DMS79 (cell line): ENCODE data around the gene LTB.
A peak's percentile ranks its signal among the peaks of the same experiment; 100 is the strongest.

Experiments
- DNase-seq: peaks from one replicate; lab custom pipeline; 2025; lab: John Stamatoyannopoulos, UW

LTB gene

GRCh38 chr6:31582230-31582643 is at the start of gene LTB:
Gene LTB (minus strand): TSS chr6:31582424. CDS start chr6:31582417, 7 bp downstream.
- no peak for DNase-seq

- no peak for DNase-seq
Observed at GRCh38 chr6:31631681-31632278, 49.6 kb upstream of the LTB start.

GRCh38 chr6:31631209-31631608 is 49.0 kb upstream of the LTB start:
- DNase-seq = no peak

GRCh38 chr6:31630177-31630934 is 48.1 kb upstream of the LTB start:
- DNase-seq = no peak

GRCh38 chr6:31629014-31629413 is 46.8 kb upstream of the LTB start:
- no peak for DNase-seq

GRCh38 chr6:31627690-31628287 is 45.6 kb upstream of the LTB start:
- no peak for DNase-seq

- DNase-seq = no peak
Observed at GRCh38 chr6:31626952-31627351, 44.7 kb upstream of the LTB start.

GRCh38 chr6:31624070-31624469 is 41.8 kb upstream of the LTB start:
- no peak for DNase-seq

GRCh38 chr6:31622684-31623091 is 40.5 kb upstream of the LTB start:
- no peak for DNase-seq

GRCh38 chr6:31621991-31622390 is 39.8 kb upstream of the LTB start:
- no peak for DNase-seq

GRCh38 chr6:31621320-31621939 is 39.2 kb upstream of the LTB start:
- DNase-seq = no peak

GRCh38 chr6:31620586-31621319 is 38.5 kb upstream of the LTB start, which contains the start of gene PRRC2A:
Gene PRRC2A (plus strand): TSS chr6:31620715. CDS start chr6:31622790, 2,075 bp downstream.
- DNase-seq = peak; percentile 65

GRCh38 chr6:31619805-31620585 is 37.8 kb upstream of the LTB start:
- peak; percentile 98 for DNase-seq

- DNase-seq = no peak
Observed at GRCh38 chr6:31617010-31617409, 34.8 kb upstream of the LTB start.

- no peak for DNase-seq
Observed at GRCh38 chr6:31615748-31616147, 33.5 kb upstream of the LTB start.

- DNase-seq = no peak
Observed at GRCh38 chr6:31614684-31615578, 32.7 kb upstream of the LTB start, which contains the start of gene AIF1. Gene AIF1 (plus strand): TSS chr6:31615234. CDS start chr6:31615330, 96 bp downstream.

- no peak for DNase-seq
Observed at GRCh38 chr6:31614075-31614619, 31.9 kb upstream of the LTB start.

GRCh38 chr6:31610968-31611367 is 28.7 kb upstream of the LTB start:
- no peak for DNase-seq

GRCh38 chr6:31609519-31610406 is 27.5 kb upstream of the LTB start:
- peak; percentile 62 for DNase-seq
